GM10248 (cell line): ENCODE results near the gene DOHH.
"Not testable (repeated sequence)": the region's sequence is repeated elsewhere in the genome, so short reads cannot be mapped to it uniquely, and the experiment has no call there.

Source experiments
- CTCF ChIA-PET: fragments of 300-600 bp; sonication (Branson Sonifier 250); formaldehyde crosslinking; extraction: SDS; loops from one replicate; lab custom pipeline; 2021; ENCODE audit warnings: antibody characterized with exemption; lab: Yijun Ruan, JAX
- POLR2A ChIA-PET: fragments of 350-650 bp; sonication (Branson Sonifier 250); formaldehyde crosslinking; extraction: SDS; loops from one replicate; lab custom pipeline; 2020; ENCODE audit warnings: antibody characterized with exemption; lab: Yijun Ruan, JAX
- DNase-seq: peaks from one replicate; pipeline ENCODE4 v3.0.0; 2012; ENCODE audit errors: extremely low spot score
- CTCF ChIP-seq: IDR thresholded peaks from 2 replicates; pipeline ENCODE4 v1.5.1; 2012; ENCODE audit warnings: mild to moderate bottlenecking, low read depth; ENCODE audit errors: extremely low read depth, missing control alignments, control extremely low read depth

DOHH gene

GRCh38 chr19:3530389-3530788 is 29.9 kb upstream of the DOHH start:
- ChIA-PET CTCF (interaction anchor here (1.2 kb wide), 1 partner anchor 16 kb away, joined by 3 read pairs; no protein-coding TSS in a partner anchor), POLR2A (no interaction called here)
- no peak for DNase-seq
- no peak for TF ChIP-seq CTCF

GRCh38 chr19:3529299-3529698 is 28.8 kb upstream of the DOHH start:
- CTCF ChIA-PET, DNase-seq, POLR2A ChIA-PET: not testable (repeated sequence)

GRCh38 chr19:3528539-3529211 is 28.2 kb upstream of the DOHH start:
- TF ChIP-seq CTCF = no peak
- DNase-seq = no peak
- ChIA-PET POLR2A (no interaction called here), CTCF (no interaction called here)

- no peak for TF ChIP-seq CTCF
- no peak for DNase-seq
- CTCF ChIA-PET = interaction anchor here (1.7 kb wide), 1 partner anchor 14 kb away, joined by 6 read pairs; no protein-coding TSS in a partner anchor
- POLR2A ChIA-PET = no interaction called here
Observed at GRCh38 chr19:3528080-3528479, 27.6 kb upstream of the DOHH start.

- POLR2A ChIA-PET = interaction anchor here (0.6 kb wide), 1 partner anchor 27 kb away, joined by 3 read pairs; no protein-coding TSS in a partner anchor
- DNase-seq = no peak
- no peak for TF ChIP-seq CTCF
- CTCF ChIA-PET = interaction anchor here (1.0 to 1.7 kb wide), 2 partner anchors 9 to 15 kb away, joined by 3 to 6 read pairs; no protein-coding TSS in a partner anchor
Observed at GRCh38 chr19:3527238-3527910, 26.9 kb upstream of the DOHH start.

GRCh38 chr19:3526507-3527237 is 26.2 kb upstream of the DOHH start:
- ChIA-PET CTCF (interaction anchor here (1.0 to 1.7 kb wide), 2 partner anchors 8 to 15 kb away, joined by 3 to 6 read pairs; no protein-coding TSS in a partner anchor), POLR2A (interaction anchor here (0.6 kb wide), 1 partner anchor 28 kb away, joined by 3 read pairs; no protein-coding TSS in a partner anchor)
- no peak for TF ChIP-seq CTCF
- DNase-seq = no peak
